Amygdala (tissue), 56 donors: ENCODE results near the gene SPARC.

Source experiments
- DNase-seq, 56 donors: peaks; one replicate each; lab custom pipeline; 2025; lab: John Stamatoyannopoulos, UW

The SPARC gene

GRCh38 chr5:151663617-151664293 is 23.0 kb downstream of the SPARC start:
- peak in 17 of 56 donors; percentile 10 to 43 (median 28) for DNase-seq

DNA sequence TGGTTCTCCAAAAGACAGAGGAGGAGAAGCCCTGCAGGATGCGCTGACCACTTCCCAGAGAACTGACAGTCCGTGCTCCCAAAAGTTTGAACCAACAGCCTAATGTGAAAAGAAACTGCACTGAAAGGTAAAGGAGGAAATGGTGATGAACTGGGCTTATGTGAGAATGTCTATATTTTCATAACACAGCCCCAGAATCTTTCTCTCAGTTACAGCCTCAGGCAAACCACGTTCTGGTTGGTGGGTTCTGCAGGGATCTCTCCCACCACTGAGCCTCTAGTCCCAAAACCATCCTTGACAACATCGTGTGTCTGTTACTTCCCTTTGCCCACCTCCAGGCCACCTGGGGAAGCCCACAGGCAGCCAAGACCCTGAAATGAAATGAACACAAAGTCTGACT is 23.9 kb downstream of the SPARC start:
- no peak for DNase-seq

DNA sequence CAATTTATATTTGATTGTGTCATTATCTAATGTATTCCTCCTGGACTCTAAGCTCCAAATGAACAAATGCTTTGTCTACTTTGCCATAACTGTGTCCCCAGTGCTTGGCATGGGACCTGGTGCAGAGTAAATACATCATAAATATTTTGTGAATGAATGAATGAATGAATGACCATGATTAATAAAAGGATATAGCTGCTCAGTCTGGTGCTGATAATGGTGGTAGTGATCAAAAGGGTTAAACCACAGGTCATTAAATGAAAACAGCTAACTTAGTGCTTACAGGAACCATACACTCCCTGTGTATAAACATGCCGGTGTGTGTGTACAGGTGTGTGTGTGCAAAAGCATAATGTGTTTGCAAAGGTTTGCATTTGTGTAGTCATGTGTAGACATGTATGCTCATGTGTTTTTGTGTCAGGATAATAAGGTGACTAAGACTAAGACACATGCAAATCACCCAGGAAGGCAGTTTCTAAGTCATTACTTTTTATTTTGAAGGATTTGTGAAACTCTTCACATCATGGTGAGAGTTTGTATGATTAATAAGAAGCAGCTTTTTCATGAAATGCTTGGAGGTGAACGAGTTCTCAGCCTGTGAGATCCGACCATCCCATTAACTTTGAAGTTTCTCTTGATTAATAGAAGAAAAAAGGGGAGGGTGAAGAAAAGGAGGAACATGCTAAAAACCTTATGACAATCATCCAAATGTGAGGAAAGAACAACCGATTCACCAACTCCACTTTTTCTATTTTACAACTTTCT is 24.6 kb downstream of the SPARC start:
- DNase-seq = no peak

- no peak for DNase-seq
Observed at GRCh38 chr5:151660616-151661495, 25.9 kb downstream of the SPARC start.

GRCh38 chr5:151659001-151659754 is 27.5 kb downstream of the SPARC start:
- DNase-seq = peak in 55 of 56 donors; percentile 20 to 88 (median 68)

DNA sequence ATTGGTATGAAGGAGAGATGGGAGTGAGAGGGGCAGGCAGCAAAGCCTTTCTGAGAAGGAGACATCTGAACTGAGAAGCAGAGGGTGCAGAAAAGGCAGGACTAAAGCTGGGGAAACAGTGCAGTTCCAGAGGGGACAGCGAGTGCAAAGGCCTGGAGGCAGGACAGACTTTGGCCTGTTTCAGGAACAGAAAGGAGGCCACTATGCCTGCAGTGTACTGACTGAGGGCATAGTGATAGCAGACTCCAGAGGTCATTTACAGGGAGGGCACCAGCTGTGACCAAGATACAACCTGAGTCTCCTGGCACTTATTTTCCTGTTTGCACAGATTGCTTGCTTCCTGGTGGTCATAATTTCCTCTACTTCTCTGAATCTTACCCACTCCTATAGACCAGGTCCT is 29.6 kb downstream of the SPARC start:
- no peak for DNase-seq

DNA sequence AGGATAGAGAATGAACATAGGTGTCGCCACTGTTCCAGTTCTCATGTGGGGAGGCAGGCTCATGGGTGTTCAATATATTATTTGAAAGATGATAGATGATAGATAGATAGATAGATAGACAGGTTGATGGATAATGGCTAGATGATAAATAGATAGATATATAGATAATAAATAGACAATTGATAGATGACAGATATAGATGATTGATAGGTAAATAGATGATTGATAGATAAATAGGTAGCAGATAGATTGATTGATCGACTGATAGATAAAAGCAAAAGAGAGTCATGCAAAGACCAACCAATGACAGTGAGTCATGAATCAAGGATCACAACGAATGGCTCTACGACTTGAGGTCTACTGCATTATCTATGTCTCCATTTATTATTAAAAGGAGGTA is 30.4 kb downstream of the SPARC start:
- no peak for DNase-seq

- peak in 53 of 56 donors; percentile 9 to 86 (median 56) for DNase-seq
Observed at GRCh38 chr5:151651997-151652645, 34.6 kb downstream of the SPARC start.

DNA sequence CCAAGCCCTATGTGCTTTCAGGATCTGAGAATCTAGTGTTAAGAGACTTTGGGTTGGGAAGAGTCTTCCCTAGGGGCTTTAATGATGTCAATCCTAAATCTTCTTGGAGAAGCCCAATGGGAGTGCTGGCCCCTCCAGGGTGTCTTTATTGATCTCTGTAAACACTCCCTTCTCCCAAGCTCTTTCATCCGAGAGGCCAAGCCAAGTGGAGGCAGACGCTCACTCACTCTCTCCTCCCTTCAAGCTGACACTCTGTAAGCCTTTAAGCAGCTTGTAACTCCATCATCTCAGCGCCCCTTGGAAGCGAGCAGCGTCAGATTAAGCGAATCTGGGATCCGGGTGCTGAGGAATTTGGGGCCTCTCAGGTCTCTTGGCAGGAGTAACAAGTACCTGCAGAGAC is 37.7 kb downstream of the SPARC start:
- DNase-seq = no peak

DNA sequence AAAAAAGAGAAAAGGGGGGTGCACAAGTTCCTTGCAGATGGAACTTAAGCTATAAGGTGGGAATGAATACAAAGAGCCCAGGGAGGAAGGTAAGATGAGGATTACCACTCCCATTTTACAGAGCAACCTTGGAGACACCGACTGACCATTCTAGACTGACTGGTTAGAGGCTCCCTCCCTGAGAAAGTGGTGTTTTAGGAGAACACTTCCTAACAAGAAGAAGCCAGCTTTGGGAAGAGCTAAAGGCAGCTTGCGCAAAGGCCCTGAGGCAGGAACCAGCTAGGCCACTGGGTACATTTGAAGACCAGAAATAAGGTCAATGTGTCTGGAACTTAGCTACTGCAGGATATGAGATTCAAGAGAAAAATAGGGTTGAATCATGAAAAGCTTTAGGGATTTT is 38.6 kb downstream of the SPARC start:
- no peak for DNase-seq

- DNase-seq = no peak
Observed at GRCh38 chr5:151647320-151647861, 39.3 kb downstream of the SPARC start.

DNA sequence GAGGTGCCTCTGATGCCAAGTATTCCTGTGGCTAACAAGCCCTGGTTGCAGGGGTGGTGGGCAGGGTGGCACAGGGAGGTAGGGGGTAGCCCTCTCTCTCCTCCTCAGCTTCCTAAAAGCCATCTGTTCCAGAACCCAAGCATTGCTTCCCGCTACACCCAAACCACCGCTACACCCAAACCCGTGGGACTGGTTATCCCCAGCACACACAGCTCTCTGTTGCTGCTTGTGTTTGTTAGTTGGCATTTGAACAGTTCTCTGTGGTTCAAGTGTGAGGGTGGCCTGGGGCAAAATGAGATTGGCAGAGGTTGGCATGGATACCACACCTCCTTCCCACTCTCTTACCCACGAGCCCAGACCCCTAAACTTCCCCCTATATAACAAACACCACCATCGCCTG is 40.4 kb downstream of the SPARC start:
- DNase-seq = no peak

DNA sequence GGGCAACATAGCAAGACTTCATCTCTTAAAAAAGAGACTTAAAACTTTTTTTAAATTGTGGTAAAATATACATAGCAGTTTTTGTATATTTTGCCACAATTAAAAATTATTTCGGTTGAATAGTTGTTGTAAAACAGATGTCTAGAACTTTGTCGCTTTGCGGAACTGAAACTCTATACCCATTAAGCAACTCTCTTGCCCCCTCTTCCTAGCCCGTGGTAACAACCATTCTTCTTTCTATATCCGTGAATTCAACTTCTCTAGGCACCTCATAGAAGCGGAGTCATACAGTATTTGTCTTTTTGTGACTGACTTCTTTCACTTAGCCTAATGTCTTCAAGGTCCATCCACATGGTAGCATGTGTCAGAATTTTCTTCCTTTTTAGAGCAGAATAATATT is 43.3 kb downstream of the SPARC start:
- no peak for DNase-seq

DNA sequence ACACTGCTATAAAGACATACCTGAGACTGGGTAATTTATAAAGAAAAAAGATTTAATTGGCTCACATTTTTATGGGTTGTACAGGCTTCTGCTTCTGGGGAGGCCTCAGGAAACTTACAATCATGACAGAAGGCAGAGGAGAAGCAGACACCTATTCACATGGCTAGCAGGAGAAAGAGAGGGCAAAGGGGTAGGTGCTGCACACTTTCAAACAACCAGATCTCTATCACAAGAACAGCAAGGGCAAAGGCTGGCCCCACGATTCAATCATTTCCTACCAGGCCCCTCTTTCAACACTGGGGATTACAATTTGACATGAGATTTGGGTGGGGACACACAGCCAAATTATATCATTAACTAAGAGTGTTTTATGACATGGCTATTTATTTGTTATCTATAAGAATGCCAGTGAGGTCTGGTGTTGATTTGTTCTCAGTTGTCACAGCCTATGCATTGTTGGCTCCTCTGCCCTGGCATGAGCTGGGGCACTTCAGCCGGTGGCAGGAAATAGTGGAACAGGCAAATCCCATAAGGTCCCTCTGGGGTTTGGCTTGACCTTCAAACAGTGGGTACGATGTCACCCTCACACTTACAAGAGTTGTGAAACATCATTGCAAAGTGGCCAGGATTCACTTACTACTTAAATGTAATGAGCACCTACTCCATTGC is 44.1 kb downstream of the SPARC start:
- DNase-seq = no peak

GRCh38 chr5:151638619-151639018 is 48.1 kb downstream of the SPARC start:
- DNase-seq = no peak

- DNase-seq = no peak
Observed at GRCh38 chr5:151637676-151638075, 49.0 kb downstream of the SPARC start.

- no peak for DNase-seq
Observed at GRCh38 chr5:151633892-151634291, 52.8 kb downstream of the SPARC start.

- DNase-seq = no peak
Observed at GRCh38 chr5:151632941-151633340, 53.8 kb downstream of the SPARC start.

DNA sequence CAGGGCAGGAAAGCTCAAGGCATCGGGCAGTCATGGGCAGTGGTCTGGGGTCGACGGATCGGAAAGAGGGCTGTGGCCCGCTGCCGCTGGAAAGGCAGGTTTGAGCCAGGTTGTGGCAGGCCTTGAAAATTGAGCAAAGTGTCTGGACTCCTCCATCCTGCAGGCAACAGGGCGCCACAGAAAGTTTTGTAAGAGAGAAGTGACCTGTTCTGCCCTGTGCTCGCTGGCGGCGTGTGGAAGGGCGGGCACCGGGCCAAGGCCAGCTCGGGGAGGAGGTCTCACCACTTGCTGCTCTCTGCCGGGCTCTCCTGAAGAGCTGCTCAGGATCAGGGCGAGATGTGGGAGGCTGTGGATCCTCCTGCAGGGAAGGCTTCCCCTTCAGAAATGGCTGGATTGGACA is 54.2 kb downstream of the SPARC start:
- peak in 2 of 56 donors; percentile 10 to 13 for DNase-seq
